ENCODE results near the gene C20orf144. TPM values are rescaled to one million over a fixed set of nuclear protein-coding genes. Genes with fewer than 3 reads are reported as not detected.

Gene C20orf144
- total RNA-seq, 1 donor from 2014 or later = not detected

DNA sequence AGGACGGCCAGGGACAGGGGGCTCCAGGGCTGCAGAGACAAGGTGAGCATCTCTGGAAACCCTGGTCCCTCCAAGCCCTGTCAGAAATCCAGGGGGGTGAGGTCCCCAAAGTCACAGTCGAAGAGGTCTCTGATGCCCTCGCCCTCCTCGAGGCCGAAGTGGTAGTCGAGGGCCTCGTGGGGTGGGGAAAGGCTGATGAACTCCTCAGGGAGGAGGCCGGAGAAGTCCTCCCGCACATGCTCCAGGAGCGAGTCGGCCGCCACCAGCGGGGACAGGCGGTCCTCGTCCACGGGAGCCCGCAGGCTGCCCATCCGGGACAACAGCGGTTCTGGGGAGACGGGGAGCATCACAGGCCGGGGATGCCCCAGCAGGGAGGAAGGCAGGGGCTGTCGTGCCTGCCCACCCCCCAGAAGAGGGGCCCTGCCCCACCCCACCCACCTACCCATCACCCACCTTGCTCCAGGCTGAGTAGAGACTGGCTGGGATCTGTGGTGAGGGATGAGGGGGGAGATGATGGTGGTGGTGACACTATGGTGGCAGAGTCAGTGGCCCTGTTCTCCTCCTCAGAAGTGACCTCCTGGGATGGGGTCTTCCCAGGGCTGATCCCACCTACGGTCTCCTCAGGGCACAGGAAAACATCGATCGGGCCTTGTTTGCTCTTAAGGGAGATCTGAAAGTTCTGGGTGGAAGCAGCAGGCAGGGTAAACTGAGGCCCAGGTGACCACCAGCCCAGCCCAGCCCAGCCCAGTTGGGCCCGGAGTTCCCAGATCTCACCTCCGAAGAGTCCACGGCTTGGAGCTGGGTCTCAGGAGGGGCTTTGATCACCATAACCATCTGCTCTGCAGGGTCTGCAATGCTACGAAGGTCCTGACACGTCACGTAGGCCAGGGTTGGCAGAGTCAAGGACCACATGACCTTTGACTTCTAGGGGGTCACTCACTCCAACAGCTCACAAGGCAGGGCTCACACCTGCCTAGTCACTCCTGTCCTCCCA, 14.8 kb downstream of the C20orf144 start:
- DNase-seq (ENCODE audit: low spot score) = no peak

DNA sequence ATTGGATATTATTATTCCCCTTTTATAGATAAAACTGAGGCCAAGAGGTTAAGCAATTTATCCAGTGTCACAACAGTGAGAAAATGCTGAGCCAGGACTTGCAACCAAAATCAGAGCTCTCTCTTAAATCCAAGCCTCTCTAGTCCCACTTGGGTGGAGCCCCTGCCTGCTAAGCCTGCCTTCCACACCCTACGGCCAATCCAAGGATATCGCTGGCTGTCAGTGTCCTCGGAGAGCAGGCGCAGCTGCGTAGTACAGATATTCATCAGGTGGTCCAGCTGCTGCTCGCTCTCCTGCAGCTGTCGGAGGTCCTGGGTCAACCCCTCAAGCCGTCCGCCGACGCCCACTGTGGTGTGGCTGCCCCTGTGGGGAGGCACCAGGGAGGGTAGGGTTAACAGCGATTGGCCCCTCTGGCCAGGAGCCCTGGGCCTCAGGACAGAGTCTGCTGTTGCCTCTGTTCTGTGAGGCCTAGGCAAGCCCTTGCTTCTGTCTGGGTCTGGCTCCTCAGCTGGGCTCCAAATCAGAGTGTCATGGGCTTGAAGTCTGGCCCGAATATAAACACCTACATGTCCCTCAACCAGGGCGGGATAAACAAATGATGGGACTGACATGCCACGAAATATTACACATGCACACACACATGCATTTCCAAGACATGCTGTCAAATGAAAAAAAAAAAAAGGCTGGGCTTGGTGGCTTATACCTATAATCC, 16.0 kb downstream of the C20orf144 start:
- no peak for DNase-seq (ENCODE audit: low spot score)

DNA sequence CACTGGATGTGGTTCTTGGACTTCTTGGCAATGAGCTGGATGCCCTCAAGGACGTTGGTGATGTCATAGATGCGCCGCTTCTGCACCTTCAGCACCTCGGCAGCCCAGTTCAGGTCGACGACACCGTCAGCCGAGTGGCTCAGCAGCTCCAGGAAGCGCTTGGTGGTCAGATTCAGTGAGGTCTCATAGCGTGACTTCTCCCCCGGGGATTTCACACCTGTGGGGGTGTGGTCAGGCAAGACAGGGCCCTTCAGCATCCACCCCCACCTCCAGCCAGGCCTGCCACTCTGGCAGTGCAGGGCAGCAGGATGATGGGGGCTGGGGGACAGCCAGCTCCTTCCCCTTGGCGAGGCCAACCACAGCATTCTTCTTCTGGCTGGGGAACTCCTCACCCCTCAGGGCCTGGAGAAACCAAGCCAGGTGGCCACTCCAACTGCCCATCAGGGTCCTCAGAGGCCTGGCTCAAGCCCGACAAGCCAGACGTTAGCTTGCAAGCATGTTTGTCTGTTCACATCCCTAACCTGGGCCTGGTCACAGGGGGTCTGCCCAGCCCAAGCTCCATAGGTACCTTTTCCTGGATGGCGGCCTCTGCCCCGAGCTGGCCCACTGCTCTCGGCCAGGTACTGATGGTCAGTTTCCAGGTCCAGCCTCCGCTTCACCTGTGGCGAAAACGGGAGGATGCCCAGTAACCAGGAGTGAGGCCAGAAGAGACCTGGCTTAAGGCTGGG, 17.8 kb downstream of the C20orf144 start:
- DNase-seq (ENCODE audit: low spot score) = no peak

DNA sequence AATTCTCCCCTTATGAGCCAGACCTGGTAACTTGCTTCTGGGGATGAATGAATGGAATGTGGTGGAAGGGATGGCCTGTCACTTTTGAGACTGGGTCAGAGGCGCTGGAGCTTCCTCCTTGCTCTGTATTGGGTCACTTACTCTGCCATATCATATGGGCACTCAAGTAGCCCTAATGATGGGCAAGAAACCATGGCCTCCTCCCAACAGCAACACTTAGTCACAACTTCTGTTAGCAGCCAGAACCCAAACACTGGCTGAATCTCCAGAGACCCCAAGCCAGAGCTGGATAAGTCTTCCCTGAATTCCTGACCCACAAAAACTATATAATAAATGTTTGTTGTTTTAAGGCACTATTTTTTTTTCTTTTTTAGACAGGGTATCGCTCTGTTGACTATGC, 18.6 kb downstream of the C20orf144 start:
- no peak for DNase-seq (ENCODE audit: low spot score)

DNA sequence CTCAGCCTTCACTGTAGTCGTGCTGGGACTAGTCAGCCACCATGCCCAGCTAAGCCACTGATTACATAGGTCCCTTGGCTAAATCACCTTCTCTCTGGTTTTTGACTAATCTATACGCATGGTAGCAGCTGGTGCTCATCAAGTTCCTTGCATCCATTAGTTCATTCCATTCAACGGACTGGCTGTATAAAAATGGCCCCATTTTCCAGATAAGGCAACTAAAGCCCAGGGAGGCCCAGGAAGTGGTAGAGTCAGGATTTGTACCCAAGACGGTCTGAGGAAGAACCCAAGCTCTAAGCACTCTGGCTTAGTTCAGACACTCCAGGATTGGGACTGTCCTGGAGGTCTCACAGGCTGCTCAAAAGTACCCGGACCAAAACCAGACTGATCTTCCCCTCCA, 19.2 kb downstream of the C20orf144 start:
- no peak for DNase-seq (ENCODE audit: low spot score)

DNA sequence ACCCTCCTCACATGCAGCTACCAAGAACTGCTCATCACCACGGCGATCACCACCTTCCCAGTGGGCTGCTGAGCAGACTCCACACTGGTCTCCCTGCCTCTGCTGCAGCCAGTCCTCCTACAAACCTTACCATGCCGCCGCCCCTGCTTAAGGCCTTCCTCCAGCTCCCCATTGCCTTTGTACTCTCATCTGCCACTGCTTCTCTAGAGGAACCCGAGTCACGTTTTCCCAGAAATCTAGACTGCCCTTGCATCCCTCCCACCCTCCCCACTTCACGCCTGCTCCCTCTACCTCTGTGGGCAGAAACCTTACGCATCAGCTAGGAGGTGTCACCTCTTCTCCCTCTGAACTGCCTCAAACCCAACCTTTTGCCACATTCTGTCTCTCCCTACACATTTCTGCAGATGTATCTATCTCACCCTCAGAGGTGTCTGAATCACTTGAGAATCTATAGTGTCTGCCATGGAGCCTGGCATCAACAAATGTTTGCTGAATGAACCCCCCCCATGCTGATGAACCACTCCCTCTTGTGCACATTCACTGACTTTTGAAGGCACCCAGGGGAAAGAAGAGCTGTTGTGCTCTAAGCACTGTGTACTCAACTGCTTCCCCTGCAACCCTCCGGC, 19.7 kb downstream of the C20orf144 start:
- DNase-seq (ENCODE audit: low spot score) = no peak

DNA sequence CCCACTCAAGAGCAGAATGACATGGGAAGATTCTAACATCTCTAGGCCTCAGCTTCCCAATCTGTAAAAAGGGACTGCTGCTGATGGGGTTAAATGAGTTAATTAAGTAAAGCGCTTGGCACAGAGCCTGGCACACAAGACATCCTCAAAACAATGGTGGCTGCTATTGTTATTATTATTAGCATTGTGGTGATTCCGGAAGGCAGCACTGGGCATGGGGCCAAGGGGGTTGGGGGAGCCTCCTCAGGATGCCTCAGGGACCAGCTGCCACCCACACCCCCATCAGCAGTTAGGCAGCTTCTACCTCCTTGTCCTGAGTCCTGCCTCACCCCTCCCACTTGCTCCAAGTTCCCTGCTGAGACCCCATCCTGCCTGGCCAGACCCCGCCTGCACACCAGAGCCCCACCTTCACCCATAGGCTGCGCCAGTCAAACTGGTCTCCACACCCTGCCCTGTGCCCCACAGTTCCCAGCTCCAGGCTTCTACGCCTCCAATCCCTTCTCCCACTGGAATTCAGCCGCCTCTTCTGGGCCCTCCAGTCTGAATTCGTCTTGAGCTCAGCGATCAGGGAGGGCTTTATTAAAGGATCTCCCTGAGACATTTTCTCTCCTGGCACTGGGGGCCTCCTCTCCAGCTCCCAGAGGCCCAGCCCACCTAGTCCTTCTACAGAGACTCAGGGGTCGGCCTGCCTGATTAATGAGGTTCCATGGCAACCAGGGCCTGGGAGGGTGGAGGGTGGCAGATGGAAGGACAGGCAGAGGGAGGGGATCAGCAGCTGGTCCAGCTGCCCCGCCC, 22.6 kb downstream of the C20orf144 start:
- no peak for DNase-seq (ENCODE audit: low spot score)

DNA sequence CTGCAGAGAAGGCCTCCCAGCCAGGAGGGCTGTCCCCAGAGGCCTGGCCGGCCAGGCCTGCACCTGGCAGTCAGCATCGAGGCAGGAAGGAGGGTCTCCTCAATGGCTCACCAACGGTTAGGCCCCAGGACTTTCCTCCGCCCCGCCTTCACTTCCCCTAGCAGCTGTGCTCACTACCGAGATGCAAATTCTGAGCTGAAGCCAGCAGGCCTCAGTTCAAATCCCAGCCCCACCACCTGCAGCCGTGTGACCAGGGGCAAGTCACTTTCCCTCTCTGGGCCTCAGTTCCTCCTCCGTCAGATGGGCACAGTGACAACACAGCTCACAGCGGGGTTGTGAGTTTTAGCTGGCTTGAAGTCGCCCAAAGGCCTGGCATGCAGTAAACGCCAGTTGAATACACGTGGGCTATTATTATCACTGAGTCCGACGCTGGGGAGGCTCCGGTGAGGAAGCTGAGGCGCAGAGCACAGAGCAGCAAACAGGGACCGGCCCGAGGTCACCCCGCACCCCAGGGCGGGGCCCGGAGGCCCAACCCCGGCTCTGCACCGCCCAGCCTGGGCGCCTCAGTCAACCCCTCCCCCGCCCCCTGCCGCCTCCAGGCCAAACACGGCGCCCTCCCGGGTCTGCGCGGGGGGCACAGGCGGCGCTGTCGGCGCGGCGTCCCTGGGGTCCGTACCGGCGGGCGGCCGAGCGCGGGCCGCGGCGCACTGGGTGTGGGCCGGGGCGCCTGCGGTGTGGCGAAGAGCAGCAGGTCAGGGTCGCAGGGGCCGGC, 23.4 kb downstream of the C20orf144 start:
- DNase-seq (ENCODE audit: low spot score) = no peak

DNA sequence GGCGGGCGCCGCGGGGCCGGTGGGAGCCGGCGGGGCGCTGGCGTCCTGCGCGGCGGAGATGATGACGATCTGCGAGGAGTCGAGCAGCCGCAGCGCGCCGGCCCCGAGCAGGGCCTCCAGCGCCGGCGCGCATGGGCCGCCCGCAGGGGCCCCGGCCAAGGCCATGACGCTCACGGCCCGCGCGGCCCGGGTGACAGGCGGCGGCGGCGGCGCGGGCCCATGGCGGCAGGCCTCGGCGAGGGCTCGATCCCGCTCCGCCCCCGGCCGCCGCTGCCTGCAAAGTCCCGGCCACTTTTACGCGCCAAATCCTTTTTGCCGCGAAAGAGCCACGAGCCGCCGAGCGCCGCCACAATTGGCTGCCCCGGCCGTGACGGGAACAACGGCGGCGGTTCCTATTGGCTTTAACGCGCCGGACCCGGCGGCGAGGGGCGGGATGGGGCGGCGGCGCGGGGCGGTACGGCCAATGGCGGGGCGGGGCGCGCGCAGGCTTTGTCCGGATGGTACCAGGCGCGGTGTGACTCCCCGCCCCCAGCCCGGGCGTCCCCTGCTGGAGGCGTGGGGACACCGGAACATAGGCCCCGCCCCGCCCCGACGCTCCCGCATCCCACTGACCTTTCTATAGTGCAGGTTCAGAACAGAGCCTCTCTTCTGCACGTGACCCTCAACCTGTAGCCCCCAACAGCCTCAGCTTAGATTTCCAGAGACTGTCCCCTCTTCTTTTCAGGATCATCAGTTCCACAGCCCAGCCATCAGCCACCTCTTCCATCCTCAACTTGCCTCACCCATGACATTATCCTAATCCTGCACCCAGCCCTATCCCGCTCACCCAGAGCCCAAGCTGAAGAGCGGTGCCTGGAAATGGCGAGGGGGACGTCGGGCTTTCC, 24.2 kb downstream of the C20orf144 start, which contains the start of gene E2F1:
Gene E2F1 (minus strand): TSS at position 286 of the 884 bp plus-strand sequence. CDS start 121 bp downstream, at position 165.
- peak; percentile 95 for DNase-seq (ENCODE audit: low spot score)

DNA sequence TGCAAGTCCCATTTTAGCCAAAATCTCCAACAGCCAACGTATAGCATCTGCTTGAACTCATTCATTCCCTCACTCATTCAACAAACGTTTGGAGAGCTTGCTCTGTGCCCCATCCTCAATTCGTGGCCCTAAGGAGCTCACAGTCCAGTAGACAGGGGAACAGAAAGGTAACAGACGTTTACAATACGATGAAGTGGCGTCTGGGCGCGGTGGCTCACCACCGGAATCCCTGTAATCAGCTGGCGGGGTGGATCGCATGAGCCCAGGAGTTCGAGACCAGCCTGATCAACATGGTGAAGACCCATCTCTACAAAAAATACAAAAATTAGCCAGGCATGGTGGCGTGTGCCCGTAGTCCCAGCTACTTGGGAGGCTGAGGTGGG, 24.8 kb downstream of the C20orf144 start:
- DNase-seq (ENCODE audit: low spot score) = no peak

DNA sequence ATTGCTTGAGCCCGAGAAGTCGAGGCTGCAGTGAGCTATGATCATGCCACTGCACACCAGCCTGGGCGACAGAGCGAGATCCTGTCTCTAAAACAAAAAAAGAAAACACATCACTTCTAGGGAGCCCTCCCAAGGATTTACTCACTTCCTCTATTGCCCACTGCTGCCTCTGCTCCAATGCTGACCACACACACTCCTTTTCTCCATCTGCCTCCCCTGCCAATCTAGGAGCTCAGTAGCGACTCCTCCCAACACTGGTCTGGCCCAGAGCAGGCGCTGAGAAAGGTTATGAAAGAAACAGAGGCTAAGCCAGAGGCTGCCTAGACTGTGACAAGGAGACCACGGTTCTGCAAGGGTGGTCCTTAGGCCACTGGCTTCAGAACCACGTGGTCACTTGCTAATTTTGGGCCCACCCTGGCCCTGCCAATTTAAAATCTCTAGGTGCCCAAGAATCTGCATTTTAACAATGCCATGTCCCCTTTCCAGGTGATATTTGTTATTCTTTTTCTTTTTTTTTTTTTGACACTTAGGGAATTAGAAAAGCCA, 25.3 kb downstream of the C20orf144 start:
- DNase-seq (ENCODE audit: low spot score) = no peak

DNA sequence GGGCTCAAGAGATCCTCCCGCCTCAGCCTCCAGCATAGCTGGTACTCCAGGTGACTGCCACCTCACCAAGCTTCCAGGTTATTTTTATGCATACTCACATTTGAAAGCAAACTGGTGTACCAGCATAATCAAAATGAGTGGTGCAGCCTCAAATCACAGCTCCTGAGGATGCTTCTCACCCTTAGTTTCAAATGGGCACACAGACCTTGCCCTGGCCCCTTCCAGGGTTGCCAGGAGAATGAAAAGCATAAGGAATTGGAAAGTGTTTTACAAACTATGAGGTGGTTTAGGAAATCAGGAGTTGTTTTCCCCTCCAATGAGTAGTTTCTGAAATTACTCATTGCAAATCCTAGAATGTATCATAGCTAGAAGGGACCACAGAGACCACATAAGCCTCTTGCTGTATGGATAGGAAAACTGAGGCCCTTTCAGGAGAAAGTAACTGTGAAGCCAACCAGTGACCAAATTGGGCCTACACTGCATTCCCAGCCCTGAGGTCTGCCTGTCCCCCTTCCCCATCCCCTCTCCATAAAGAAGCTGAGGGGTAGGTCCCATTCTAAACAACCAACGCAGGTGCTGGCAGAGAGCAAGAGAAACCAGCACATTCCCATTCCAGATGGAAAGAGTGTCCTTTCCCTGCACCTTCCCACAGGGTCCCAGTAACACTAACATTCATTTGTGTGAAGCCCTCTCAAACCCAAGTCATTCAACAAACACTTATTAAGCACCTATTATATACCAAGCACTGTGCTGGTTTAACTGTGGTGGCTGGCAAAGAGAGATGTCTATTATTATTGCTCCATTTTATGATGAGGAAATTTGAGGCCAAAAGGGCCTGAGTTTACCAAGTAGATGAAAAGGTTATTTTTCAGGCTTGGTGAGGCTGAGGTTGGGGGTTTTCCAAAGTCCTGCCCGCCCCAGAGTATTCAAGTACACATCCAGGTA, 26.1 kb downstream of the C20orf144 start:
- DNase-seq (ENCODE audit: low spot score) = no peak

DNA sequence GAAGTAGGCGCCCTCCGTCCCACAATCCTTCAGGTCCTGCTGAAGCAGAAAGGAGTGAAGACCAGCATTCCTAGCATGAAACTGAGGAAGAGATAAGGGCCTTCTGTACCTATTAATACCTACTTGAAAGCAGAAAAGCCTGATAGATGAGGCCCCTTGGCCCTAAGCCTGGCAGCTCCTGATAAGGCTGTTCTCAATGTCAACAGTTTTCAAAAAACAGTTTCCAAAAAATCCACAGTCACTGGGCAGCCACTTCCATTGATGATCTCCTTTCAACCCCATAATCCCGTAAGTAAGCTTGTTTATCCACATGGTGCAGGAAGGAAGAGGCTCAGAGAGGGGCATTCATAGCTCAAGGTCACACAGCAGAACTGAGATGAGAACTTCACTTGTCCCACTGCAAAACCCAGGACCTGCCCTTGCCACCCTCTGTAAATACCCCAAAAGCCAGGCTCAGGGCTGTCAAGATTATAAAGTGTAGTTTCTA, 26.9 kb downstream of the C20orf144 start:
- DNase-seq (ENCODE audit: low spot score) = no peak

DNA sequence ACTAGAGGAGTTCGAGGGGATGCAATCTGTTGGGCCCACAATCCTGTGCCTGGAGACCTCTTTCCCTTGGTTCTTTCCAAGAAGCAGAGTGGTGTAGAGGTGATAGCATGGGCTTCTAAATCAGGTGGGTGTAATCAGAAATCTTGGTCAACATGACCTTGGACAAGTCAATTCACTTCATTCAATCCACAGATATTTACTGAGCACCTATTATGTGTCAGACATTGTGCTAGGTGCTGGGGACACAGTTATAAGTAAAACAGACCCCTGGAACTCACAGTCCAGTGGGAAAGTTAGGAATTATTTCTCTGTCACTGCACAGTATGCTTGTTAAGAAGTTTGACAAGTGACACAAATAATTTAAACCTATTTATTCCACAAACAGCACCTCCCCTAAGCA, 27.4 kb downstream of the C20orf144 start:
- no peak for DNase-seq (ENCODE audit: low spot score)

DNA sequence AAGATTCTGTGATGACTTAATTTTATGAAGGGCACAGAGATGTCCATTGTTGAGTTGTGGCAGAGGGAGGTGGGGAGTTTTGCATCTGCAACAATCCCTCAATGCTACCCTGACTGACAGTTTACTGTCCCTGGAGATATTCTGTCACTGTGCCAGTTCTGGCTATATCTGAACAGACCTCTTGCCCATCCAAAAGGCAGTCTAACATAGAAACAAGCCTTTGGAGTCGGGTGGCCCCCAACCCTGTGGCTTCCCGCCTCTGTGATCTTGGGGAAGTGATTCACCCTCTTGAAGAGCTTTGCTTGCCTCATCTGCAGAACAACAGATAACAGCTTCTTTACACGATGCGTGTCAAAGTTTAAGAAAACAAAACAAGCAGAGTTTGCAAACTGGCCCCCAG, 27.8 kb downstream of the C20orf144 start:
- DNase-seq (ENCODE audit: low spot score) = no peak

DNA sequence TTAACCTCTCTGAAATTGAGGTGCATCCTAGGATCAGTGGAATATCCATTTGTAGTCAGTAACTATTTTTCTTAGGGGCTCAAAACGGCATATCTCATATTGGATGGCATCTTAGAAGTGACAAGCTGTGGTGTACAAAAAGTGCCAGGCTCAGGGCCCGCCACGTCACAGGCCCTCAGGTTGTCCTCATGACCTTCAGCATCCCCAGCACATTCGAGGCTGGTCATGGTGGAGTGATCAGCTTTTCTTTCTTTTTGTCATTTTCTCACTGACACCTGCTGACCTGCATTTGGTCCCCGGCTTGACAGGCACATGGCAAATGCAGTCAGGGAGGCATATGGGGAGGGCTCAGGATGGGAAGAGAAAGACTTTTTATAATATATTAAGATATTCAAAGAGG, 31.2 kb downstream of the C20orf144 start:
- no peak for DNase-seq (ENCODE audit: low spot score)

All from ureter (tissue), 1 donor.